GM21529 (cell line): ENCODE results near the gene KCNIP4.
"Not testable (repeated sequence)": the region's sequence is repeated elsewhere in the genome, so short reads cannot be mapped to it uniquely, and the experiment has no call there.

Experiments
- ATAC-seq: cut with Tn5 transposase; IDR thresholded peaks from one replicate; pipeline ENCODE4 v1.9.1; 2021; ENCODE audit not compliant: unreplicated experiment

KCNIP4 gene

DNA sequence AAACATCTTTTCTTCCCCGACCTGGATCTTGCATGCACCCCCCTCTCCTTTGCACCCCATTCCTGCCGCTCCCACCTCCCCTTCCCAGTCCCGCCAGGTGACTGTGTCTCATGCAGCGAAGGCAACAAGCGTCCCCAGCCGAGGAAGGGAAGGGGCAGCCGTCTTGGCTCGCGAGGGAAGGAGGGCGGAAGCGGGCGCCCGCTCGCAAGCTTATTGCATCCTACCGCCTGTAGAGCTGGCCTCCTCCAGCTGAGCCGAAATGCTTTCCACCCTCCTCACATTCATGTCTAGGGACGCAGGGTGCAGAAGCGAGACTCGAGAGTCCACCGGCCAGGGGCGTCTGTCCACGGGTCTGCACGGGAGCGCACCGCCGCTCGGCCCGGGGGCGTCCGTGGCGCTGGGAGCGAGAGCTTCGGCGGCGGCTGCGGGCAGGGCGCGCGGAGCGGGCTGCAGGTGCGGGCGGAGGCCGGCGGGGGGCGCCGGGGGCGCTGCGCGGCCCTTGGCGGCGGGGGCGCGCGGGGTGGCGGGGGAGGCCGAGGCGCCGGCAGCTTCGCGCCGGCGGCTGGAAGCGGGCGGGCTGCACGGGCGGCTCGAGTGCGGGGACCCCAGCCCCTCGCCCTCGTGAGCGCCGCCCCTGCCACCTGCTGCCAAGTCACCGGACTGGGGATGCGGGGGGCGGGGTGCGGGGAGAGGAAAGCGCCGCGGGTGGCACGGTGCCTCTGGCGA is at the start of gene KCNIP4:
KCNIP4 (minus strand) TSS at position 426 of the 726 bp plus-strand sequence.
- no peak for ATAC-seq

DNA sequence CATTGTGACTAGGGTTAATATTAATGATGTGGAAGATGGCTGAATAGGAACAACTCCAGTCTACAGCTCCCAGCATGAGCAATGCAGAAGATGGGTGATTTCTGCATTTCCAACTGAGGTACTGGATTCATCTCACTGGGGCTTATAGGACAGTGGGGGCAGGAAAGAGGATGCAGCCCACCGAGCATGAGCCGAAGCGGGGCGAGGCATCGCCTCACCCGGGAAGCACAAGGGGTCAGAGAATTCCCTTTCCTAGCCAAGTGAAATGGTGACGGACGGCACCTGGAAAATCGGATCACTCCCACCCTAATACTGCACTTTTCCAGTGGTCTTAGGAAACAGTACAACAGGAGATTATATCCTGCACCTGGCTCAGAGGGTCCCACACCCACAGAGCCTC is 48.0 kb upstream of the KCNIP4 start:
- ATAC-seq, result not testable (repeated sequence)

DNA sequence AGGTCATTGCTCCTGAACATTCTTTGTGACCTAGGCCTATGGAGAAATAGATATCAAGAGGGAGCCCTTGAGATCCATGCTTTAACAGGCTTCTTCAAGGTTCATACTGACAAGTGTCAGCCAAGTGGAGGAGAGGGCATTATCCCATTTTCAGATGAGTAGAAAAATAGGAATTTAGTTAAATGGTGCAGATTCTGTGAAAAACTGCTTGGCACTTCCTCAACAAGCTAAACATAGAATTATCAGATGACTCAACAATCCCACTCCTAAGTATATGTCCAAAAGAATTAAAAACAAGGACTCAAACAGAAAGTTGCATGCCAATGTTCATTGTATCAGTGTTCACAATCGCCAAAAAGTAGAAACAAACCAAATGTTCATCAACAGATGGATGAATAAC is 43.8 kb upstream of the KCNIP4 start:
- no peak for ATAC-seq

DNA sequence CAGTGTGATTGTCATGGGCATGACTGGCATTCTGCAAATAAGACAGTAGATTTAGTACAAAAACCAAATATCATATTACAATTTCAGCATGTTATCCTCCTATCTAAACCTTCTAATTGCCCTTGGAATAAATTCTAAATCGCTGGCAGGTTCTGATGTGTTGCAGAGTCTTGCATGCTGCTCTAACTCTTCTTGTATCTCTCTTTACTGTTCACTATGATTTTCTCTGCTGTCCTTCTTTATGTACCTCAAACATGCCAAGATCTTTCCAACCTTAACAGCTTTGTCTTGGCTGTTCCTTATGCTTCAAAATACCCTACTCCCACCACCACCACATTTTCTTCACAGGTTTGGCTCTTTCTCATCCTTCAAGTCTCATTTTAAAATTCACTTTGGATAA is 43.0 kb upstream of the KCNIP4 start:
- ATAC-seq, result no peak

DNA sequence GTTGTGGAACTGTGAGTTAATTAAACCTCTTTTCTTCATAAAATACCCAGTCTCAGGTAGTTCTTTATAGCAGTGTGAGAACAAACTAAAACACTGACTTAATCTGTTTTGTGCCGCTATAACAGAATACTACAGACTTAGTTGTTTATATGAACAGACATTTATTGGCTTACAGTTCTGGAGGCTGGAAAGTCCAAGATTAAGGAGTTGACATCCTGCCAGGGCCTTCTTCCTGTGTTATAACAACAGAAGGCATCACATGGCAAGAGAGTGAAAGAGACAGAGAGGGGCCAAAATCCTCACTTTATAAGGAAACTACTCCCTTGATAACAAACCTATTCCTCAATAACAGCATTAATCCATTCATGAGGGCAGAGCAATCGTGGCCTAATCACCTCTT is 42.5 kb upstream of the KCNIP4 start:
- ATAC-seq, result no peak

DNA sequence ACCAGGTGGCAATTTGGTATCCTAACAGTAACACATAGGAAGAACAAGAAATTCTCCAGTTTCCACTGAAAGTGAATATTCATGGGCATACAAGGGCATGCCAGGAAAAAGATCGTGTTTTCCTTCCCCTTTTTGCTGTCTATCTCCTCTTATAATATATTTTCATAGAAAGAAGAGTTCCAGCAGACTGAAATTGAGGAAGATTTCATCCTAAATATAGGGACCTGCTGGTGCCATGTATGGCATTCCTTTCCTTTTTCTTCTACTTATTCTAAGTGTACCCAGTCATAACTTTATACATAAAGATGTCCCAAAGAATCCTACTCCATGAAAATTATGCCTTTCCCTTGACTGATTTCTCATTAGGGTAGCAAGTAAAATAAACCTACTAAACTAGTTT is 40.8 kb upstream of the KCNIP4 start:
- no peak for ATAC-seq

DNA sequence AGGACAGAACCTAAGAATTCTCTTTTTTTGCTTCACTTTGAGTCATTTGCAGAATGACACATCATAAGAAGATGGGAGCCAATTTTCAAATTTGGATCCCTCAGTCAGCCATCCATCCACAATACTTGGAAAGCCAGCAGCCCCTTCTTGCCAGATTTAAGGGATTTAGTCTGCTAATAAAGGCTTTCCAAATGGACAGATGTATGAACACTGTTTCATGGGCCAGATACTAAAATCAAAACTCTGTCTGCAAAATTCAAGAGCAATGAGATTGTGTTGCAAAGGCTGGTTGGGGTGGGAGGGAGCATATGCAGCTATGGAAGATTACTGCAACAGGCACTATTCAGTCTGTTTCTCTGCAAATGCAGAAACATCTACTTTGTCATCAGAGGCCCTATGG is 37.7 kb upstream of the KCNIP4 start:
- no peak for ATAC-seq

DNA sequence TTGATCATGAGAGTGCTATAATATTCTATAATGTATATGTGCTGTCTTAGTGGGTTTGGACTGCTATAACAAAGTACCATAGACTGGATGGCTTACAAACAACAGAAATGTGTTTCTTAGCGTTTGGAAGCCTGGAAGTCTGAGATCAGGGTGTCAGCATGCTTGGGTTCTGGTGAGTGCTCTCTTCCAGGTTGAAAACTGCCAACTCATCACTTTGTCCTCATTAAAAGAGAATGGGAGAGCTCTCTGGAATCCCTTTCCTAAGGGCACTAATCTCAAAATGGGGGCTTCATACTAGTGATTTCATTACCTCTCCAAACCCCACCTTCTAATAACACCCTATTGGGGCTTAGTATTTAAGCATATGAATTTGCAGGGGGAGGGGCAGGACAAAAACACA is 33.5 kb upstream of the KCNIP4 start:
- ATAC-seq, result no peak

DNA sequence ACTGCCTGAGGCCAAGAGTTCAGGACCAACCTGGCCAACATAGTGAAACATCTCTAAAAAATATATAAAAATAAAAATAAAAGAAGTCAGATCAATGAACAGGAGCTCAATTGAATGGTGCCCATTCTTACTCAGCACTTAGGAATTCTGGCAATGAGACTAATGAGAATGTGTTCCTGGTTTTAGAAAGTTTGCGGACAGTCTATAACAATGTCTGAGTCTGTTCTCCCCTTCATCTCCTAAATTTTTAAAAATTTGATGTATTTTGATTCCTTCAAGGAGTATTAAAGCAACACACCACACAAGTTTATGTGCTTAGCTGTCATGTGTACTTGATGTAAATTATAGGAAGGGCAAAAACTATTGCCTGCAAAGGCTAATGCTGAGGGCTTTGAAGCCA is 30.6 kb upstream of the KCNIP4 start:
- no peak for ATAC-seq

DNA sequence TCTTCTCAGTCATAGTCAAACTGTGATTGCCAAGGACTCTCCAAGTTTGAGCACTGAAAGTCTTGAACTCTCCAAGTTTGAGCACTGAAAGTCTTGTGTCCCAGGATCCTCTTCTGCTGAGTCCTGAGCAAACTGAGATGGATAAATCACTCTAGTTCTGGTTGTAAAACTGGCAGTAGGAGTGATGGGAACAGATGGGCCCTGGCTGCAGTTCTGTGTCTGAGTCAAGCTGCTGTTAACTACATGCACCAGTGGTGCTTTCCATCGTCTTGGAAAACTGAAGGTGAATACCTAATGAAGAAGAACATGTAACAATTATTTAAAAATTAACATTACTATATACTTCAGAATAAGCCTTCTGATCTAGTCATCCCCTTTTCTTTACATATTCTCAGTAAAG is 27.6 kb upstream of the KCNIP4 start:
- no peak for ATAC-seq

DNA sequence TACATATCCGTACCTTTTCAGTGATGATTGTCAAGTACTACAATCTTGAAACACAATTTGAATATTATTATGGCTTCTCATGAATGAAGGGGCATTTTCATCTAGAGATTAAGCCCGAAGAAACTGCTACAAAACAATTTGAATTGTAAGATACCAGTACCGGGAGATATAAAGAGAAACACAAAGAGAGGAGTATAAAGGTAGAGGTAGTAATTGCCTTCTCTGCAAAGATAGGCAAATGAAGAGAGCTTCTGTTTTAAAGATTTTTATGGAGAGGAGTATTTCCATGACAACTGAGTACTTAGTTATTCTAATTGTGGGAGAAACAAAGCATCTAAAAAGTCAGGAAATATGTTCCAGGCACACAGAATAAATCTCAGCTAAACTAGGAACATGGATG is 25.3 kb upstream of the KCNIP4 start:
- ATAC-seq, result no peak

DNA sequence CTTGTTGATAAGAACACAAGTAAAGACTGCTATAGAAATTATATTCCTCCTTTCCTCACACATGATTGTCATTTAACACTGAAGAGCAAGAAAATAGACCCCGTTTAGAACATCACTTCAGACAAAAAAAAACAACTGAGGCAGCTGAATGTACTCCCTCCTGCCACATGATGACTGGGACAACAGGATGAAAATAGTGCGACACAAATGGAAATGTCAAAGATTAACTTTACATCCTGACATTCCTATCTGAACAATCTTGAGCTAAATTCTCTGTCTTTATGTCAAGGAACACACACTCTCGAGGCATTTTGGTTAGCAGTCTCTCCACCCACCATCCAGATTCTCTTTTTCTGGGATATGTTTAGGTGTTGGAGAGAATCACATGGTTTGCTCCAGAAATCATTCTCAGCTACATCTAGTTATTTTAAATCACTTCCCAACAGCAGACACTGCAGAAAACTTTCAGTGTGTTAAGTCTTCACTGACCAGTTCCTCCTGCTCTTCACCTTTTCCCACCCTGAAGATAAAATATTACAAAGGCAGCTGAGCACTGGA is 16.3 kb upstream of the KCNIP4 start:
- no peak for ATAC-seq

DNA sequence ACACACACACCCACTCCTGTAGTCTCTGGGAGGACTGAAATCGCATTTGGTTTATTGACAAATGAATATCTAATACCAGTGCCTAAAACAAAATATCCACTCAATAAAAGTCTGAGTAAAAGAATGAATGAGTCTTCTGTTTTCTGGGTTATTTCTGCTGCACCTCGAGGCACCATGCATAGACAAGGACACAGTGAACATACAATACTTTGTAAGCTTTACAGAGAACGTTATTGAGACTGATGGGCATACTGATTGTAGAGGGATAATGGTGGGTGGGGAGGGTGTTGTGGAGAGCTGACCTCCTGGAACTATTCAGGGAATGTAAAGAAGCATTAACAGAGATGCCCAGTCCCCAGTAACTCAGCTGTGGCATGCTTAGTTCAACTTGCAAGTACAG is 14.1 kb upstream of the KCNIP4 start:
- no peak for ATAC-seq

DNA sequence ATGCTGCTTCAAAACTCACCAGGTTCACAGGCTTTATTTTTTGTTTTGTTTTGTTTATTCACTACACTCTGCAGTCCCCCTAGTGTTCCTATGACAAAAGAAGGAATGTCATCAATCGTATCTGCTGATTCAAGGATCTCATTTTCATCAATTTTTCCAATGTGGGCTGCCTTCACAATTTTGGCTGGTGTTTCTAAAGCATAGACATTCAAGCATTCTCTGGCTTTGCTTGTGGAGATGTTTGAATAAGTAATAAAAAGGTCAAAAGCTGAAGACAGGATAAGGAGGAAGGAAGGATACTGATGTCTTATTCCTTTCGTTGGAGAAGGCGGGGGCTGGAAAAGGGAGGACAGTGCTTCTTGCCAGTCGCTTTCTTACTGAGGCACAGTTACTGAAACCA is 12.2 kb upstream of the KCNIP4 start:
- no peak for ATAC-seq

DNA sequence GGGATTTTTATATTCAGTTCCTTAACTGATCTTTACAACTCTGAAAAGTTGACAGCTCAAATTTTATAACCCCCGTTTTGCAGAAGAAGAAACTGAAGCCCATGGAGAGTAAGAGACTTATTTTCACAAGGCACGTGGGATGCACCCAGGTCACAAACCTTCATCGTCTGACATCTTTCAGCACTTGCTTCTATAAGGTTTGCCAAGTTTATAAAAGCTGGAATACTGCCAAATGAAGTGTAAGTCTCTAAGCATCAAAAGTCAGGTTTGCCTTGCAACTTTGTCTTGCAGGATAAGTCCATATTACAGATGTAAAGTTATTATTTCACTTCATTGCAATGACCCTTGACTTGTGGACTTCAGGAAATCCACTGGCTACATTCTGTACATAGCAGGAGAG is 6.3 kb upstream of the KCNIP4 start:
- ATAC-seq, result no peak

DNA sequence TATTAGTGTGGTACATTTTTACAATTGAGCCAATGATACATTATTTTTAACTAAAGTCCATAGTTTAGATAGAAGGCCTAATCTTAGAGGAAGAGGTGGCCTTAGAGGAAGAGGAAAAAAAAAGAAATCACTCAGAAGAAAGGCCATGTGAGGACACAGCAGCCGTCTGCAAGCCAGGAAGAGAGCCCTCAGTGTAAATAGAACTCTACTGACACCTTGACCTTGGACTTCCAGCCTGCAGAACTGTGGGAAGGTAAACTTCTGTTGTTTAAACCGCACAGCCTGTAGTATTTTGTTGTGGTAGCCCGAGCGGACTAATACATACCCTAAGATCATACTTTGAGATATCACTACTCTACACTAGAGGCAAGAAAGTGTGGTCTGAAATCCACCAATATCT is 5.1 kb upstream of the KCNIP4 start:
- no peak for ATAC-seq

DNA sequence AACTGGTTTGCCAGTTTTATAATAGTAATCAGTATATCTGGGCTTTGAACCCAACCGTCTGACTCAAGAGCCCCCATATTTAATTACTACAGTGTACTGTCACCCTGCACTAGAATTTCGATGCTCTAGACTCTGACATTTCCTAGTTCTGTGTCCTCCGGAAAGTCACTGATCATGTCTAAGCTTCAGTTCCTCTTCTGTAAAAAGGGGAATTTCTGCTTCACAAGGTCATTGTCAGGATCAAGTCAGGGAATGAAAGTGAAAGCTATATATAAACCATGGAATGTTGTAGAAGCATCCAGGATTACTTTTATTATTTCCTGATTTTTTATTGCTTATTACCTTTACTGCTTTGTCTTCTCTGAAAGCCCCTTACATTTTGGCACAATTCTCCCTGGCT is 4.0 kb upstream of the KCNIP4 start:
- ATAC-seq, result no peak

DNA sequence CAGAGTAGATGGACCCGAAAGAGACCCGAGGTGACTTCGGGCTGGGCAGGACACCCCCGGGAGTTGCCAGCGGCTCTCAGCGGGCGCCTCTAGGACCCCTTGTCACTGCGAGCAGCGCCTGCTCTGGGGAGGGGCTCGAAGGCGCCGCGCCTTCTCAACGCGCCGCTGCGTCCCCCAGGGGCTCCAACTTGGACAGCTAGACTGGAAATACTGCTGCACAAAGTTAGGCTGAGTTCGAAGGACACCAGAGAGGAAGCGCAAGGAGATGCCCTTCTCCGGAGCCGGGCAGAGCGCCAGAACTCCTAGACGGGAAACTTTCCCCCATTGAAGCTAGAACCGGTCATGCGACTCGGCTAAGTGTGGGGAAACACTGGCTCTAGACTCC is 493 bp upstream of the KCNIP4 start:
- ATAC-seq, result no peak

DNA sequence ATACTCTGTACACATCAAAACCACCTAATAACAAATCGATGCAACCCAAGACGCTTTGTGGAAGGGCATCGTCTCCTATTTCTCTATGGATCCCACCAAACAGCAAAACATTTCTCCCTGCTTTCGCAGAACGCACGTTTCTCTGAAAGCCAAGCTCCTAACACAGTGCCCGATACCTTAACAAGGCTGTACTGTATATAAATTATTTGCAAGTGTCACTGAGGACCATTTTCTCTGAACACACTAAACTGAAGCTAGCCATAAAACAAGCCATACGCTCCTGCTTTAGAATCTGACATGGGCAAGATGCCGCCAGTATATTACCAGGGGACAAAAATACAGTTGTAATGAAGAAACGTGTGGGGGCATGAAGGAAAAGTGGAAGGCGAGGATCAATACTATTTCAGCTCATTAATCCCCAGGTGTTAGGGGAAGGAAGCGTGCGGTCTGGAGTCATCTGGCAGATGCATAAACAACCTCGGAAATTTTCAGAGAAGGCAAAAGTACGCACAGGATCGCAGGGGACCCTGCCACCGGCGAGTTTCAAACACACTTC is 703 bp downstream of the KCNIP4 start:
- ATAC-seq, result no peak

DNA sequence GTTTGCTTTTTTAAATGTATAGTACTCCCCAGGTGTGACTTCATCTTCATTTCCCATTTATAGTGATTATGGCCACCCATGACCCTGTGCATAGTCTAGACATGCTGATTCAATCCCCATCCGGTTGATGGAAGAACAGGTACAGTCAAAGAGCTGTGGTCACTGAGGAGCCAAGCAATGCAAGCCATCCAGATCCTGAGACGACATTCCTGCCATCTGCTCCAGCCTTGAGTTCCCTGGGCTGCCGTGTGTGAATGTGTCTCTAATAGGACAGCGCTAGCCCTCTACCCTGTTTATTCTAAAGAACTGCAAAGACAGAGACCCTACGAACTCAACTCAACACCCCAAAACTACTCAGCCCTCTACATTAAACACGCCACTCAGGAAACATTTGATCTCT is 1.7 kb downstream of the KCNIP4 start:
- ATAC-seq, result no peak

DNA sequence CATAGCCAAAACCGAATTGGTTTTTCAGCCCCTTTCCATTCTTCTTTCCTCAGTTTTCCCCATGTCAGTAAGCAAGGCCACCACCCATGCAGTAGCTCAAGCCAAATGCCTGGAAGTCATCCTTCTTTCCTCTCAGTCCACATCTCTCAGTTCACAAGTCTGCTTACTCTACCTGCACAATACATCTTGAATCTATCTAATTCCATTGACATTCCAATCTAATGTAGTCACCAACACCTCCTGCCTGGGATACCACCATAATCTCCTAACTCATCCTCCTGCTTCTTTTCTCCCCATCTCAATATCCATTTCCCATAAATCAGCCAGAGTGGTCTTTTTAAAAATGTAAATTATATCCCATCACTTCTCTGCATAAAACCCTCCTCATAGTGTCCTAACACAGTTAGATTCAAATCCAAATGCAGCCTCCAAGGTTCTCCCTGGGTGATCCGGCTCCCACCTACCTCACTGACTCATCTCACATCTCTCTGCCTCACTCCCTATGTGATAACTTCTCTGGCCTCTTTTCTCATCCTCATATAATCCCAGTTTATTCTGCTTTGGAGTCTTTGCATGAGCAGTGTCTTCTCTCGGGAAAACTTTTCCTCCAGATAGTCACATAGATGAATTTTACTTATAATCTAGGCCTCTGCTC is 26.9 kb downstream of the KCNIP4 start:
- no peak for ATAC-seq

DNA sequence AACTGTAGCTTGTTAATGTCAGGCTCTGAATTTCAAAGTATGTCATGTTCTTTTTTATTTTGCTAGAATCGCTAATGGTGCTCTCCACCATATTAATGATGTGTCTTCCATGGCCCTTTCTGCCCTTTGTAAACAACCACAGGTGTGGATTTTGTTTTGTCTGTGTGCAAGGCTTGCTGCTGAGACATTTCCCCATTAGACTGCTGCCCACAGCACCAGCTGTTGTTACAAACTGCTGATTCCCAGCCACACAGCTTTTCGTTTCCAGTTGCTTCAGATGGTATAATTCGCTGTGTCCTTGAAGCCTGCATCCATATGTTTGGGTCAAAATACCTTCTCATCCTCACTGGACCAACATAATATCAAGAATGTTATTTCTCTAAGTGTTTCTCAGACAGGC is 32.8 kb downstream of the KCNIP4 start:
- ATAC-seq, result no peak
